Endothelial cell of umbilical vein (primary cell): ENCODE results near the gene CDK12. TPM values are rescaled to one million over a fixed set of nuclear protein-coding genes. Genes with fewer than 3 reads are reported as not detected.

Experiments used
- BruUV-seq: library from RNA; stranded (reverse); fragments of 400-500 nt; replicated peaks from 2 replicates; lab custom pipeline; 2021; lab: Mats Ljungman, UMichigan
- CTCF ChIA-PET: fragments of 300-600, 350-600 bp; sonication (Branson Sonifier 250); formaldehyde crosslinking; loops from one replicate; lab custom pipeline; 2021; ENCODE audit warnings: antibody characterized with exemption, inconsistent platforms; lab: Charles Lee
- POLR2A ChIA-PET: fragments of 300-600, 350-600 bp; sonication (Branson Sonifier 250); formaldehyde crosslinking; loops from one replicate; lab custom pipeline; 2021; ENCODE audit warnings: antibody characterized with exemption, inconsistent platforms; lab: Charles Lee
- DNase-seq: peaks from one replicate; pipeline ENCODE4 v3.0.0-alpha.2; 2011; ENCODE audit warnings: low read depth, low spot score
- FAIRE-seq: peaks from 2 replicates; lab custom pipeline; 2011; peaks lifted over from hg19 to GRCh38; lab: Jason Lieb, UNC
- H2AFZ ChIP-seq: 2 replicates; pipeline ENCODE4 v1.6.0; 2012; ENCODE audit warnings: low read depth, low read length, control low read depth, inconsistent platforms
- H3K27ac ChIP-seq: 2 replicates; pipeline ENCODE4 v1.5.1; 2011; ENCODE audit warnings: low read depth, mild to moderate bottlenecking, control low read depth, low read length, moderate library complexity; ENCODE audit not compliant: insufficient read depth
- H3K27me3 ChIP-seq, 2 experiments: 2 replicates each; pipeline versions ENCODE4 v1.6.0 to v1.6.1; 2011; ENCODE audit warnings: low read length in 2 of 2, mixed read lengths in 1 of 2; ENCODE audit not compliant: control insufficient read depth in 2 of 2, insufficient read depth in 2 of 2
- H3K36me3 ChIP-seq, 2 experiments: 2 replicates in 1 of 2; 3 replicates in 1 of 2; pipeline ENCODE4 v1.5.1; 2011; ENCODE audit warnings: low read length in 2 of 2, mild to moderate bottlenecking in 1 of 2, moderate library complexity in 1 of 2; ENCODE audit not compliant: control insufficient read depth in 2 of 2, insufficient read depth in 2 of 2; ENCODE audit errors: extremely low read depth in 1 of 2
- H3K4me1 ChIP-seq: 3 replicates; pipeline ENCODE4 v1.5.1; 2011; ENCODE audit warnings: mild to moderate bottlenecking, low read length; ENCODE audit not compliant: control insufficient read depth, insufficient read depth; ENCODE audit errors: extremely low read depth
- H3K4me2 ChIP-seq: 2 replicates; pipeline ENCODE4 v1.6.1; 2011; ENCODE audit warnings: low read length, control low read depth, mixed read lengths; ENCODE audit not compliant: insufficient read depth
- H3K4me3 ChIP-seq, 3 experiments: fragments of 200-600 bp in 1 of 3; sonication (generic), shearing (Covaris generic) in 1 of 3; replicated peaks in 1 of 3; 2 replicates each; pipeline ENCODE4 v1.5.1; 2011 to 2016; ENCODE audit warnings: control low read depth in 3 of 3, low read length in 3 of 3, mild to moderate bottlenecking in 2 of 3, inconsistent platforms in 1 of 3, low read depth in 1 of 3, moderate library complexity in 1 of 3; ENCODE audit not compliant: insufficient read depth in 1 of 3
- H3K79me2 ChIP-seq: 2 replicates; pipeline ENCODE4 v1.6.0; 2012; ENCODE audit warnings: low read length, inconsistent platforms; ENCODE audit not compliant: control insufficient read depth, insufficient read depth
- H3K9ac ChIP-seq: replicated peaks from 2 replicates; pipeline ENCODE3; 2011; ENCODE audit warnings: low read length, control low read depth; ENCODE audit not compliant: insufficient read depth; ENCODE audit errors: extremely low read depth
- H3K9me1 ChIP-seq: replicated peaks from 3 replicates; pipeline ENCODE4 v1.6.0; 2011; ENCODE audit warnings: mild to moderate bottlenecking, low read length; ENCODE audit not compliant: control insufficient read depth, insufficient read depth; ENCODE audit errors: extremely low read depth
- H3K9me3 ChIP-seq: replicated peaks from 2 replicates; pipeline ENCODE4 v1.5.1; 2012; ENCODE audit warnings: low read length, inconsistent platforms; ENCODE audit not compliant: control insufficient read depth, insufficient read depth
- H4K20me1 ChIP-seq: replicated peaks from 2 replicates; pipeline ENCODE3; 2011; ENCODE audit warnings: mild to moderate bottlenecking, low read length; ENCODE audit not compliant: control insufficient read depth, insufficient read depth; ENCODE audit errors: extremely low read depth
- CTCF ChIP-seq, 2 donors: IDR thresholded peaks; 1 replicate in 1 of 2; 2 replicates in 1 of 2; pipeline ENCODE4 v1.5.1; 2011; ENCODE audit warnings: low read length in 2 of 2, mild to moderate bottlenecking in 2 of 2, moderate library complexity in 2 of 2, control low read depth in 1 of 2, inconsistent platforms in 1 of 2, low read depth in 1 of 2; ENCODE audit not compliant: insufficient read depth in 1 of 2; ENCODE audit errors: extremely low read depth in 1 of 2
- EZH2 ChIP-seq: IDR thresholded peaks from 2 replicates; pipeline ENCODE4 v1.6.1; 2012; ENCODE audit warnings: borderline replicate concordance, low read depth, mild to moderate bottlenecking, moderate library complexity, low read length, inconsistent platforms; ENCODE audit not compliant: severe bottlenecking
- FOS ChIP-seq: IDR thresholded peaks from 2 replicates; pipeline ENCODE4 v1.6.1; 2011; ENCODE audit warnings: mild to moderate bottlenecking, low read length, moderate library complexity, borderline replicate concordance; ENCODE audit not compliant: insufficient read depth
- GATA2 ChIP-seq: IDR thresholded peaks from 2 replicates; pipeline ENCODE4 v1.7.0; 2011; ENCODE audit warnings: low read depth, mild to moderate bottlenecking, moderate library complexity, mixed read lengths, low read length; ENCODE audit not compliant: insufficient read length, insufficient read depth
- JUN ChIP-seq: IDR thresholded peaks from 2 replicates; pipeline ENCODE4 v1.6.1; 2011; ENCODE audit warnings: borderline replicate concordance, low read depth; ENCODE audit not compliant: insufficient read length, insufficient read depth
- MAX ChIP-seq: IDR thresholded peaks from 2 replicates; pipeline ENCODE4 v1.6.1; 2011; ENCODE audit not compliant: insufficient read depth, insufficient read length
- MYC ChIP-seq: IDR thresholded peaks from one replicate; pipeline ENCODE4 v1.6.1; 2011; ENCODE audit warnings: mild to moderate bottlenecking, low read depth, low read length
- POLR2A ChIP-seq: IDR thresholded peaks from 2 replicates; pipeline ENCODE4 v1.6.1; 2012; ENCODE audit warnings: low read depth, mild to moderate bottlenecking, control low read depth, low read length
- POLR2AphosphoS5 ChIP-seq: IDR thresholded peaks from 2 replicates; pipeline ENCODE4 v1.6.1; 2012; ENCODE audit warnings: low read depth, mild to moderate bottlenecking, control low read depth, low read length, moderate library complexity; ENCODE audit not compliant: insufficient read depth
- dilution Hi-C: fragments of 300-500 bp; cut with MboI; formaldehyde crosslinking; loops from one replicate; pipeline ENCODE4 v1.15.0; 2019; ENCODE audit warnings: low sequenced_read_pairs; ENCODE audit not compliant: extremely low pct_ligation_motif_present
- intact Hi-C: fragments of 100-400 bp; cut with micrococcal nuclease; formaldehyde crosslinking; loops from one replicate; pipeline ENCODE4 v1.10.0; 2022
- polyA plus RNA-seq, 4 experiments: library from polyadenylated mRNA; depleted of rRNA in 3 of 4; stranded (reverse) in 3 of 4; unstranded in 1 of 4; fragments of >200 nt; gene quantifications; 2 replicates each; pipeline versions ENCODE4 v1.2.1 to v1.2.3, GENCODE V29; 2011 to 2012; ENCODE audit warnings: missing spikeins in 1 of 4
- total RNA-seq: library from RNA; stranded (reverse); gene quantifications from 2 replicates; pipeline ENCODE4 v1.2.3, GENCODE V29; 2021

Gene CDK12
- total and polyA plus RNA-seq, 2 donors (not counting 3 experiments of a cell fraction or from before 2014, with no cell fraction given) = 14.2 to 55.4 TPM

- POLR2A ChIA-PET = no interaction called here
- H2AFZ ChIP-seq = no peak overlapping the region
- no peaks in the 10 kb centered on the region for H3K4me1 ChIP-seq
- TF ChIP-seq JUN (no peak), FOS (no peak), MYC (no peak), CTCF (IDR thresholded peaks at IDR 0.05; ENCODE audit: extremely low read depth in 1 of 2, insufficient read depth in 1 of 2, low read depth in 1 of 2, low read length in 2 of 2) (no peak), POLR2A (no peak), MAX (no peak), EZH2 (no peak), GATA2 (no peak), POLR2AphosphoS5 (no peak)
- H3K4me2 ChIP-seq = no peak overlapping the region
- BruUV-seq = no TSS peak
- FAIRE-seq (no peak), DNase-seq (no peak)
- no peaks in the 10 kb centered on the region for H3K79me2 ChIP-seq
- H3K27me3 ChIP-seq = no peaks in the 10 kb centered on the region
- no peak overlapping the region for H3K27ac ChIP-seq
- H3K9ac ChIP-seq = no peak overlapping the region
- no peaks in the 10 kb centered on the region for H3K9me3 ChIP-seq
- peaks cover 17 to 22% of the 10 kb centered on the region in 2 experiments for H3K36me3 ChIP-seq
- H4K20me1 ChIP-seq = no peaks in the 10 kb centered on the region
- no peak overlapping the region for H3K4me3 ChIP-seq
- H3K9me1 ChIP-seq = no peaks in the 10 kb centered on the region
- CTCF ChIA-PET = no interaction called here
- intact Hi-C loops (no loop called here), dilution Hi-C loops (no loop called here)
Observed at GRCh38 chr17:39507511-39507910, 46.2 kb downstream of the CDK12 start.
